ENCODE results near the gene EPDR1. TPM values are rescaled to one million over a fixed set of nuclear protein-coding genes. Genes with fewer than 3 reads are reported as not detected.

The EPDR1 gene
- total RNA-seq, 1 donor, result 123 TPM

GRCh38 chr7:37970211-37970610, 49.8 kb downstream of the EPDR1 start:
- H4K20me1 ChIP-seq (ENCODE audit: insufficient read depth, low read length), result no peaks in the 10 kb centered on the region
- no peak overlapping the region for H3K4me3 ChIP-seq (ENCODE audit: insufficient read depth, low read length)
- no peaks in the 10 kb centered on the region for H3K36me3 ChIP-seq (ENCODE audit: insufficient read depth, low read length)
- H2AFZ ChIP-seq (ENCODE audit: low read length), result no peak overlapping the region
- H3K27me3 ChIP-seq (ENCODE audit: insufficient read depth, low read length), result no peaks in the 10 kb centered on the region
- H3K27ac ChIP-seq (ENCODE audit: low read depth, low read length), result no peak overlapping the region
- H3K4me1 ChIP-seq (ENCODE audit: insufficient read depth, low read length), result peaks cover 12% of the 10 kb centered on the region
- H3K4me2 ChIP-seq (ENCODE audit: insufficient read depth, low read length), result no peak overlapping the region
- TF ChIP-seq CTCF (IDR thresholded peaks at IDR 0.05; ENCODE audit: extremely low read depth, low read depth, low read length), result no peak
- no peak for DNase-seq (ENCODE audit: insufficient read length, low spot score, missing footprints)
- no peaks in the 10 kb centered on the region for H3K79me2 ChIP-seq (ENCODE audit: insufficient read depth, low read length)
- no peaks in the 10 kb centered on the region for H3K9me3 ChIP-seq (ENCODE audit: low read depth, low read length)

- no peak for TF ChIP-seq CTCF (IDR thresholded peaks at IDR 0.05; ENCODE audit: extremely low read depth, low read depth, low read length)
- DNase-seq (ENCODE audit: insufficient read length, low spot score, missing footprints), result peak; percentile 77
Measured at GRCh38 chr7:37971491-37971890, 51.1 kb downstream of the EPDR1 start.

GRCh38 chr7:37973915-37974314, 53.5 kb downstream of the EPDR1 start:
- Histone ChIP-seq H3K4me1 (ENCODE audit: insufficient read depth, low read length) (peaks cover 17% of the 10 kb centered on the region), H3K9me3 (ENCODE audit: low read depth, low read length) (no peaks in the 10 kb centered on the region), H4K20me1 (ENCODE audit: insufficient read depth, low read length) (no peaks in the 10 kb centered on the region), H3K36me3 (ENCODE audit: insufficient read depth, low read length) (no peaks in the 10 kb centered on the region), H3K4me2 (ENCODE audit: insufficient read depth, low read length) (no peak overlapping the region), H3K79me2 (ENCODE audit: insufficient read depth, low read length) (no peaks in the 10 kb centered on the region), H3K27me3 (ENCODE audit: insufficient read depth, low read length) (no peaks in the 10 kb centered on the region), H3K4me3 (ENCODE audit: insufficient read depth, low read length) (no peak overlapping the region), H2AFZ (ENCODE audit: low read length) (no peak overlapping the region), H3K27ac (ENCODE audit: low read depth, low read length) (no peak overlapping the region)
- no peak for TF ChIP-seq CTCF (IDR thresholded peaks at IDR 0.05; ENCODE audit: extremely low read depth, low read depth, low read length)
- DNase-seq (ENCODE audit: insufficient read length, low spot score, missing footprints), result no peak

More at GRCh38 chr7:37971491-37971890, 51.1 kb downstream of the EPDR1 start:
- peak overlapping the region; percentile 31 for H3K4me2 ChIP-seq (ENCODE audit: insufficient read depth, low read length)
- no peak overlapping the region for H3K4me3 ChIP-seq (ENCODE audit: insufficient read depth, low read length)
- no peaks in the 10 kb centered on the region for H3K27me3 ChIP-seq (ENCODE audit: insufficient read depth, low read length)
- no peaks in the 10 kb centered on the region for H3K36me3 ChIP-seq (ENCODE audit: insufficient read depth, low read length)
- H4K20me1 ChIP-seq (ENCODE audit: insufficient read depth, low read length), result no peaks in the 10 kb centered on the region
- no peaks in the 10 kb centered on the region for H3K9me3 ChIP-seq (ENCODE audit: low read depth, low read length)
- no peak overlapping the region for H2AFZ ChIP-seq (ENCODE audit: low read length)
- H3K79me2 ChIP-seq (ENCODE audit: insufficient read depth, low read length), result no peaks in the 10 kb centered on the region
- H3K27ac ChIP-seq (ENCODE audit: low read depth, low read length), result peak overlapping the region; percentile 56
- peaks cover 12% of the 10 kb centered on the region for H3K4me1 ChIP-seq (ENCODE audit: insufficient read depth, low read length)

GRCh38 chr7:37974711-37975110, 54.3 kb downstream of the EPDR1 start:
- Histone ChIP-seq H3K9me3 (ENCODE audit: low read depth, low read length) (no peaks in the 10 kb centered on the region), H3K27me3 (ENCODE audit: insufficient read depth, low read length) (no peaks in the 10 kb centered on the region), H2AFZ (ENCODE audit: low read length) (no peak overlapping the region), H3K79me2 (ENCODE audit: insufficient read depth, low read length) (no peaks in the 10 kb centered on the region), H3K4me3 (ENCODE audit: insufficient read depth, low read length) (no peak overlapping the region), H3K4me2 (ENCODE audit: insufficient read depth, low read length) (no peak overlapping the region), H3K4me1 (ENCODE audit: insufficient read depth, low read length) (peaks cover 17% of the 10 kb centered on the region), H3K27ac (ENCODE audit: low read depth, low read length) (no peak overlapping the region), H4K20me1 (ENCODE audit: insufficient read depth, low read length) (no peaks in the 10 kb centered on the region), H3K36me3 (ENCODE audit: insufficient read depth, low read length) (no peaks in the 10 kb centered on the region)
- no peak for TF ChIP-seq CTCF (IDR thresholded peaks at IDR 0.05; ENCODE audit: extremely low read depth, low read depth, low read length)
- no peak for DNase-seq (ENCODE audit: insufficient read length, low spot score, missing footprints)

Data from osteoblast (primary cell).